Measurements from ENCODE around the gene LONRF2.
"Not testable (repeated sequence)": the region's sequence is repeated elsewhere in the genome, so short reads cannot be mapped to it uniquely, and the experiment has no call there.

Gene LONRF2

GRCh38 chr2:100257939-100258338 is 64.4 kb downstream of the LONRF2 start:
- Mint-ChIP-seq H3K4me3 (no peak overlapping the region), H3K27ac (no peak overlapping the region), H3K36me3 (ENCODE audit: low read depth) (no peaks in the 10 kb centered on the region), H3K27me3 (no peaks in the 10 kb centered on the region), H3K4me1 (ENCODE audit: low read depth) (no peaks in the 10 kb centered on the region), H3K9me3 (no peaks in the 10 kb centered on the region)

GRCh38 chr2:100256849-100257248 is 65.5 kb downstream of the LONRF2 start:
- H3K4me3 Mint-ChIP-seq = no peak overlapping the region
- no peaks in the 10 kb centered on the region for H3K36me3 Mint-ChIP-seq (ENCODE audit: low read depth)
- no peaks in the 10 kb centered on the region for H3K4me1 Mint-ChIP-seq (ENCODE audit: low read depth)
- H3K9me3 Mint-ChIP-seq = no peaks in the 10 kb centered on the region
- no peaks in the 10 kb centered on the region for H3K27me3 Mint-ChIP-seq
- no peak overlapping the region for H3K27ac Mint-ChIP-seq

GRCh38 chr2:100256416-100256815 is 65.9 kb downstream of the LONRF2 start:
- Mint-ChIP-seq H3K36me3 (ENCODE audit: low read depth) (no peaks in the 10 kb centered on the region), H3K27me3 (no peaks in the 10 kb centered on the region), H3K27ac (no peak overlapping the region), H3K9me3 (no peaks in the 10 kb centered on the region), H3K4me3 (no peak overlapping the region), H3K4me1 (ENCODE audit: low read depth) (no peaks in the 10 kb centered on the region)

DNA sequence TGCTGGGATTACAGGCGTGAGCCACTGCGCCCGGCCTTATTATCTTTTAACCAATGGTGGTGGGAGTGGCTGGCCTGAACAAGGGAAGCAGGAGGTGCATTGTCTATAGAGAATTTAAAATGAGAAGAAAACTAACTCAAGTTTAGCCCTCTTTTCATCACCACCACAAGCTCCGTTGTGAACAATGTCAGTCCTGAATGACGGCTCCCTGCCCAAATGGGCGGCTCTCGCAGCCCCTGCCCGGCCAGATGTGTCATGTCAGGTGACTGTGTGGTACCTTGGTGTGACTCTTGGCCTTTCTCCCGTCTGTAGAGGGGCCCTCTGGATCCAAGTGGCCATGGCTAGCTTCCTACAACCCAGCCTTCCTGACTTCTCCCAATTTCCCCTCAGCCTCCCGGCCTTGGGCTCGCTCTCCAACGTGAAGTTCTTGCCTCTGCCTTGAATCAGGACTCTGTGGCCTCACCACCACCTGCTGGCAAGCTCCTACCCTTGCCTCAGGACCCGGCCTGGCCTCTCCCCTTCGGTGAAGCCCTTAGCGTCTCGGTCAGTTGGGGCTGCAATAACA is 67.6 kb downstream of the LONRF2 start:
- no peaks in the 10 kb centered on the region for H3K27me3 Mint-ChIP-seq
- H3K4me1 Mint-ChIP-seq (ENCODE audit: low read depth) = no peaks in the 10 kb centered on the region
- no peaks in the 10 kb centered on the region for H3K36me3 Mint-ChIP-seq (ENCODE audit: low read depth)
- H3K9me3 Mint-ChIP-seq = no peaks in the 10 kb centered on the region
- H3K27ac Mint-ChIP-seq = no peak overlapping the region
- H3K4me3 Mint-ChIP-seq = no peak overlapping the region

DNA sequence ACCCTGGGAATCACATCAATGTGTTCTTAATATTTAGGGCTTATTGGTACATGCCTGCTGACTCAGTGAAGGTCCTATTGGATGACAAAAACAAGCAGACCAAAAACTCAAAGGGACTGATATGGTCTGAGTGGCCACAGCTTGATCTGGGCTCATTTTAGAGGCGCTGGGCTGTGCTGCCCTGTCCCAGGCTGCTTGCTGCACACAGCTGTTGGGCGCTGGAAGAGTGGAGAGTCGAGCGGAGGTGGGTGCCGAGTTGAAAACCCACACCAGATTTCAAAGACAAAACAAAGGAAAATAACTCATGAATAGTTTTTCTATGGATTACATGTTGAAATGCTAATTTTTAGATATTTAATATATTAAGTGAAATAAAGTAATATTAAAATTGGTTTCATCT is 68.5 kb downstream of the LONRF2 start:
- Mint-ChIP-seq H3K36me3 (ENCODE audit: low read depth) (no peaks in the 10 kb centered on the region), H3K27me3 (no peaks in the 10 kb centered on the region), H3K27ac (no peak overlapping the region), H3K4me1 (ENCODE audit: low read depth) (no peaks in the 10 kb centered on the region), H3K9me3 (no peaks in the 10 kb centered on the region), H3K4me3 (no peak overlapping the region)

DNA sequence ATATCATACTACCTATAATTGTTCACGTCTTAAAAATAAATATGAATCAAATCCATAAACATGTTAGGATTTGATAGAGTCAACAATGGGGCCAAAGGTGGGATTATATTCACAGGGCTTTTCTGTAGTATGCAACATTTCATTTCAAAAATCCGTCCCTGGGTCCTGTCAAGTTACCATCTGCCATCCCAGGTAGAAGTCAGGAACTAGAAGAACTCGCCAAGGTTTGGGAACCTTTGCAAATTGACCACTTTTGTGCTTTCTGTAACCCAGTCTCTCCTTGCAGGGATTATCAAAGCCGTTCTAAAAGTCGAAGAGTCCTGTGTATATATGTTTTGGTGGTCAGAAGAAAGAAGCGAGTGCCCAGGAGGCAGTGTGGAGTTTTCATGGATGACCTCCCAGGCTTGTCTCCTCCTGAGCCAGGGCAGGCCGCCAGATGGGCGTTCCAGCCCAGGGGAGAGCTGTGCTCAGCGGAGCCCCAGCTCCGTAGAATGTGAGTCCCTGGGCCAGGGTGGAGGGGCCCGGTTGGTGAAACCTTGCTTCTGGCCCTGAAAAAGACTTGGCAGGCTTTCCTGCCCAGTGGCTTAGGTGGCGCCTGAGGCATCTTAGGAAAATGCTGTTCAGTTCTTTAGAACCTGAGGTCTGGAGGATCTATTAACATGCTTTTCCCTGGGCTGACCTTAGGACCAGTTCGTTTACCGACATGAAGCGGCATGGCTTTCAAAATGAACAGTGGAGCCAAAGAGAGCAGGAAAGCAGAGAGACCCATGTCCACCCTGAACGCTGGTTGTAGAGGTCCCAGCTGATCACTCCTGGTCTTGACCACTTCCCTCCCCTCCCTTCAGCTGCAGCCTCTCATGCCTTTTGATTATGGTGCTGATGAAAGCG is 69.2 kb downstream of the LONRF2 start:
- peaks cover 3% of the 10 kb centered on the region for H3K4me1 Mint-ChIP-seq (ENCODE audit: low read depth)
- H3K9me3 Mint-ChIP-seq = no peaks in the 10 kb centered on the region
- H3K27ac Mint-ChIP-seq = no peak overlapping the region
- peaks cover 3% of the 10 kb centered on the region for H3K27me3 Mint-ChIP-seq
- no peaks in the 10 kb centered on the region for H3K36me3 Mint-ChIP-seq (ENCODE audit: low read depth)
- H3K4me3 Mint-ChIP-seq = no peak overlapping the region

DNA sequence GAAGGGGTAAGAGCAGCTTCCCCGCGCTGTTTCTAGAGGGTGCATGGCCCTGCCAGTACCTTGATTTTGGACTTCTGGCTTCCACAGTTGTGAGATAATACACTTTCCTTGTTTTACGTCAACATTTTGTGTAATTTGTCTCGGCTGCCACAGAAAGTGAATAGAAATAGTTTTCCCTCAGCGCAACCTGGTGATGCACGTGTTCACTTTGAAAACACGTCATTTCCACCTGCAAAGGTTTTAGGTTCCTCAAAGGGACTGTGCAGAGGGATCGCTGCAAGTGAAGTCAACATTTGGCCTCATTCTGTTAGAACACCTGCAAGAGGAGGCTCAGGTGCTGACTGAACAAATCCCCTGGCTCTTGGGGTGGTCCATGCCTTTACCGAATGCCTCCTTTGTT is 71.7 kb downstream of the LONRF2 start:
- Mint-ChIP-seq H3K27ac (no peak overlapping the region), H3K4me3 (no peak overlapping the region), H3K36me3 (ENCODE audit: low read depth) (no peaks in the 10 kb centered on the region), H3K27me3 (peaks cover 8% of the 10 kb centered on the region), H3K4me1 (ENCODE audit: low read depth) (peaks cover 14% of the 10 kb centered on the region), H3K9me3 (no peaks in the 10 kb centered on the region)

DNA sequence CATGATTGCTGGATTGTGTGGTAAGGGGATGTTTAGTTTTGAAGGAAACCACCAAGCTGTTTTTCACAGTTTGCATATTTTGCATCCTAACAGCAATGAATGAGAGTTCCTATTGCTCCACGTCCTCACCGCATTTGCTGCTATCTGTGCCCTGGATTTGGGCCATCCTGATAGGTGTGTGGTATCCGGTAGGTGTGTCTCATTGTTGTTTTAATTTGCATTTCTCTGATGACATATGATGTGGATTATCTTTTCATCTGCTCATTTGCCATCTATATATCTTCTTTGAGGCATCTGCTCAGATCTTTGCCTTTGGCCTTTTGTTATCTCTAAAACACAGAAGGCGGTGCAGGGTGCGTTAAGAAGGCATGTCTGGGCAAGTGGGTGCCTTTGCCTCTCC is 73.3 kb downstream of the LONRF2 start:
- Mint-ChIP-seq H3K27ac (no peak overlapping the region), H3K27me3 (peaks cover 8% of the 10 kb centered on the region), H3K4me3 (no peak overlapping the region), H3K36me3 (ENCODE audit: low read depth) (no peaks in the 10 kb centered on the region), H3K4me1 (ENCODE audit: low read depth) (peaks cover 14% of the 10 kb centered on the region), H3K9me3 (no peaks in the 10 kb centered on the region)

DNA sequence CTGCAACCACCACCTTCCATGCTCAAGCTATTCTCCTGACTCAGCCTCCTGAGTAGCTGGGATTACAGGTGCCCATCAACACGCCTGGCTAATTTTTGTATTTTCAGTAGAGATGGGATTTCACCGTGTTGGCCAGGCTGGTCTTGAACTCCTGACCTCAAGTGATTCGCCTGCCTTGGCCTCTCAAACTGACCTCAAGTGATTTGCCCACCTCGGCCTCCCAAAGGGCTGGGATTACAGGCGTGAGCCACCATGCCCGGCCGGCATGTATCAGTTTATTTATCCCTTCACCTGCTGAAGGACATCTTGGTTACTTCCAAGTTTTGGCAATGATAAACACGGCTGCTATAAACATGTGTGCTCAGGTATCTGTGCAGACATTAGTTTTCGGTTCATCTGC is 73.7 kb downstream of the LONRF2 start:
- peaks cover 14% of the 10 kb centered on the region for H3K4me1 Mint-ChIP-seq (ENCODE audit: low read depth)
- H3K27ac Mint-ChIP-seq; H3K4me3 Mint-ChIP-seq; H3K27me3 Mint-ChIP-seq; H3K36me3 Mint-ChIP-seq (ENCODE audit: low read depth); H3K9me3 Mint-ChIP-seq: not testable (repeated sequence)

- H3K4me3 Mint-ChIP-seq = peak overlapping the region; percentile 37
- peaks cover 8% of the 10 kb centered on the region for H3K27me3 Mint-ChIP-seq
- H3K27ac Mint-ChIP-seq = peak overlapping the region; percentile 81
- H3K4me1 Mint-ChIP-seq (ENCODE audit: low read depth) = peaks cover 14% of the 10 kb centered on the region
- no peaks in the 10 kb centered on the region for H3K36me3 Mint-ChIP-seq (ENCODE audit: low read depth)
- no peaks in the 10 kb centered on the region for H3K9me3 Mint-ChIP-seq
Observed at GRCh38 chr2:100248044-100248330, 74.3 kb downstream of the LONRF2 start.

GRCh38 chr2:100247256-100248043 is 74.9 kb downstream of the LONRF2 start:
- Mint-ChIP-seq H3K36me3 (ENCODE audit: low read depth) (no peaks in the 10 kb centered on the region), H3K27me3 (peaks cover 8% of the 10 kb centered on the region), H3K4me3 (no peak overlapping the region), H3K9me3 (no peaks in the 10 kb centered on the region), H3K4me1 (ENCODE audit: low read depth) (peaks cover 14% of the 10 kb centered on the region), H3K27ac (peak overlapping the region; percentile 81)

- Mint-ChIP-seq H3K4me3 (no peak overlapping the region), H3K4me1 (ENCODE audit: low read depth) (peaks cover 14% of the 10 kb centered on the region), H3K9me3 (no peaks in the 10 kb centered on the region), H3K27ac (peak overlapping the region; percentile 64), H3K36me3 (ENCODE audit: low read depth) (no peaks in the 10 kb centered on the region), H3K27me3 (peaks cover 8% of the 10 kb centered on the region)
Observed at GRCh38 chr2:100246163-100247145, 75.8 kb downstream of the LONRF2 start.

DNA sequence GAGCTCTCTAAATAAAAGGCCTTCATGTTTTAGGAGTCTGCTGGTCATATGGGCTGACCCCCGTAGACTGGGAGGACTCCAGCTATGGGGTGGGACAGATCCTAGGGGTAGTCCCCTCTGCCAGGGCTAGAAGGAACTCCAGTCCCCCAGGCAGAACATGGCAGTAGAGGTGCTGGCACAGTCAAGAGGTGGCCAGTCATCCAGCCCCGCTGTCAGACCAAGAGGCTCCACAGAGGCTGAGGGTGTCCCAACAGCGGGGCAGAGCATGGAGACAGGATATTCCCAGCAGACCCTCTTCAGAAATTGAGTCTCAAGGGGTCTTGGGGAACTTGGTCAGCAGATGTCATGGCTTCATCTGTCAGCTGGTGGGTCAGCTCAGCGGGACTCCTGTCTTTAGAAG is 76.6 kb downstream of the LONRF2 start:
- peaks cover 14% of the 10 kb centered on the region for H3K4me1 Mint-ChIP-seq (ENCODE audit: low read depth)

GRCh38 chr2:100244881-100245605 is 77.3 kb downstream of the LONRF2 start:
- Mint-ChIP-seq H3K4me3 (no peak overlapping the region), H3K36me3 (ENCODE audit: low read depth) (no peaks in the 10 kb centered on the region), H3K27ac (peak overlapping the region; percentile 40), H3K9me3 (no peaks in the 10 kb centered on the region), H3K27me3 (peaks cover 8% of the 10 kb centered on the region), H3K4me1 (ENCODE audit: low read depth) (peaks cover 14% of the 10 kb centered on the region)

More for the DNA sequence above, 76.6 kb downstream of the LONRF2 start:
- H3K36me3 Mint-ChIP-seq (ENCODE audit: low read depth) = no peaks in the 10 kb centered on the region
- H3K27ac Mint-ChIP-seq = no peak overlapping the region
- no peak overlapping the region for H3K4me3 Mint-ChIP-seq
- no peaks in the 10 kb centered on the region for H3K9me3 Mint-ChIP-seq
- H3K27me3 Mint-ChIP-seq = peaks cover 8% of the 10 kb centered on the region

Measured in stimulated activated naive CD8-positive, alpha-beta T cell treated with anti-CD3 and anti-CD28 coated beads, Interleukin-15, Interleukin-2, amounts not matched to agents 100 ng/mL and 50 ng/mL, for 24 hours (primary cell).